Activated B cell treated with CpG ODN at 0.5 μM for 24 hours (primary cell): ENCODE measurements around the gene AMMECR1L. TPM values are rescaled to one million over a fixed set of nuclear protein-coding genes. Genes with fewer than 3 reads are reported as not detected.
"Not testable (repeated sequence)": the region's sequence is repeated elsewhere in the genome, so short reads cannot be mapped to it uniquely, and the experiment has no call there.

Experiments used
- ATAC-seq: fragments of 200-7000 bp; cut with Tn5 transposase; one replicate; pipeline ENCODE4 v1.10.0; 2021; ENCODE audit warnings: low read depth, mild to moderate bottlenecking, moderate library complexity
- CTCF ChIA-PET: fragments of 350-600 bp; sonication (Branson Sonifier 250); formaldehyde crosslinking; loops from one replicate; lab custom pipeline; 2021; ENCODE audit warnings: antibody characterized with exemption; lab: Charles Lee
- POLR2A ChIA-PET: fragments of 350-600 bp; sonication (Branson Sonifier 250); formaldehyde crosslinking; loops from one replicate; lab custom pipeline; 2021; ENCODE audit warnings: antibody characterized with exemption; lab: Charles Lee
- DNase-seq: peaks from one replicate; pipeline ENCODE4 v3.0.0; 2022
- H3K27ac Mint-ChIP-seq: one replicate; pipeline ENCODE4 v1.8.0; 2020; ENCODE audit warnings: mixed read lengths
- H3K27me3 Mint-ChIP-seq: one replicate; pipeline ENCODE4 v1.8.0; 2021; ENCODE audit warnings: mixed read lengths
- H3K36me3 Mint-ChIP-seq: one replicate; pipeline ENCODE4 v1.8.0; 2021; ENCODE audit warnings: low read depth, mixed read lengths
- H3K4me1 Mint-ChIP-seq: one replicate; pipeline ENCODE4 v1.8.0; 2021; ENCODE audit warnings: mixed read lengths
- H3K4me3 Mint-ChIP-seq: one replicate; pipeline ENCODE4 v1.8.0; 2020; ENCODE audit warnings: mild to moderate bottlenecking, mixed read lengths
- H3K9me3 Mint-ChIP-seq: one replicate; pipeline ENCODE4 v1.8.0; 2020; ENCODE audit warnings: mixed read lengths
- intact Hi-C: fragments of 100-400 bp; cut with micrococcal nuclease; formaldehyde crosslinking; loops from one replicate; pipeline ENCODE4 v1.15.1; 2024
- total RNA-seq: library from RNA; stranded (reverse); gene quantifications from 2 replicates; pipeline ENCODE4 v1.2.3, GENCODE V29; 2022
- TF ChIP-seq, protein P1 (sequence below): fragments of 200-600 bp; IDR thresholded peaks from one replicate; pipeline ENCODE4 v1.8.0; 2022; ENCODE audit warnings: antibody characterized with exemption, mild to moderate bottlenecking

The AMMECR1L gene
- total RNA-seq, 1 donor from 2014 or later, result 14.9 TPM

DNA sequence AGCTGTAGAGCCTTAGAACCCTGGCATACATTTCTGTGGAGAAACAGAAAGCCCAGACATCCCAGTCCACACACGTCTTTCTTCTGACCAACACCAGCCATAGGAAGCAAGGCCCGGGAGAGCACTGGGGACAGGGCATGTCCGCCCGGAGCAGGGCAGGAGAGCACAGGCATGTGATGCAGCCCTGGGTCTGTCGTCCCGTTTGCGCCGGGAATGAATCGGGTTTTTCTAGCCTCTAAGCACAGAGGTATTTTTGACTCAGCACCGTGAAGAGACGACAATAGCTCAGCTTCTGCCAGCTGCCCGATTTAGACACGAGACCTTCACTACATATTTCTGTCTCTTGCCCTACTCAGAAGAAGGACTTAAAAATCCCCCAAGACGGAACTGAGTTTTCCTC lies 7.3 kb upstream of the AMMECR1L start:
- ChIA-PET POLR2A (no interaction called here), CTCF (no interaction called here)
- Mint-ChIP-seq H3K9me3 (no peaks in the 10 kb centered on the region), H3K4me1 (peaks cover 13% of the 10 kb centered on the region), H3K4me3 (no peak overlapping the region), H3K36me3 (no peaks in the 10 kb centered on the region), H3K27ac (no peak overlapping the region), H3K27me3 (no peaks in the 10 kb centered on the region)
- TF ChIP-seq, protein P1, sequence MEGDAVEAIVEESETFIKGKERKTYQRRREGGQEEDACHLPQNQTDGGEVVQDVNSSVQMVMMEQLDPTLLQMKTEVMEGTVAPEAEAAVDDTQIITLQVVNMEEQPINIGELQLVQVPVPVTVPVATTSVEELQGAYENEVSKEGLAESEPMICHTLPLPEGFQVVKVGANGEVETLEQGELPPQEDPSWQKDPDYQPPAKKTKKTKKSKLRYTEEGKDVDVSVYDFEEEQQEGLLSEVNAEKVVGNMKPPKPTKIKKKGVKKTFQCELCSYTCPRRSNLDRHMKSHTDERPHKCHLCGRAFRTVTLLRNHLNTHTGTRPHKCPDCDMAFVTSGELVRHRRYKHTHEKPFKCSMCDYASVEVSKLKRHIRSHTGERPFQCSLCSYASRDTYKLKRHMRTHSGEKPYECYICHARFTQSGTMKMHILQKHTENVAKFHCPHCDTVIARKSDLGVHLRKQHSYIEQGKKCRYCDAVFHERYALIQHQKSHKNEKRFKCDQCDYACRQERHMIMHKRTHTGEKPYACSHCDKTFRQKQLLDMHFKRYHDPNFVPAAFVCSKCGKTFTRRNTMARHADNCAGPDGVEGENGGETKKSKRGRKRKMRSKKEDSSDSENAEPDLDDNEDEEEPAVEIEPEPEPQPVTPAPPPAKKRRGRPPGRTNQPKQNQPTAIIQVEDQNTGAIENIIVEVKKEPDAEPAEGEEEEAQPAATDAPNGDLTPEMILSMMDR, result no peak
- DNase-seq (no peak), ATAC-seq (no peak)
- intact Hi-C loops, result no loop called here

GRCh38 chr2:127891811-127892210 lies 6.1 kb upstream of the AMMECR1L start:
- TF ChIP-seq, protein P1, result no peak
- Mint-ChIP-seq H3K27me3 (no peaks in the 10 kb centered on the region), H3K27ac (no peak overlapping the region), H3K4me3 (no peak overlapping the region), H3K36me3 (no peaks in the 10 kb centered on the region), H3K9me3 (no peaks in the 10 kb centered on the region), H3K4me1 (peaks cover 13% of the 10 kb centered on the region)
- CTCF ChIA-PET, result no interaction called here
- ATAC-seq, result no peak
- no peak for DNase-seq
- intact Hi-C loops, result no loop called here
- POLR2A ChIA-PET, result no interaction called here

DNA sequence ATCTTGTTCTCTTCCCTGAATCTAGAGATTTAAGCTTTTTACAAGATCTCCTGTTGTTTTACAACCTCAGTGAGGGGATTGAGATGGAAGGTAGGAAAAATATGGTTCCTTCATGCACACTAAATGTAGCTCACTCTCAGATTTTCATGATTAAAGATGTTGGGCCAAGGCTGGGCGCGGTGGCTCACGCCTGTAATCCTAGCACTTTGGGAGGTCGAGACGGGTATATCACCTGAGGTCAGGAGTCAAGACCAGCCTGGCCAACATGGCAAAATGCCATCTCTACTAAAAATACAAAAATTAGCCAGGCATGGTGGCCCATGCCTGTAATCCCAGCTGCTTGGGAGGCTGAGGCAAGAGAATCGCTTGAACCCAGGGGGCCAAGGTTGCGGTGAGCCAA lies 5.0 kb upstream of the AMMECR1L start:
- DNase-seq, H3K9me3 Mint-ChIP-seq, H3K27ac Mint-ChIP-seq, CTCF ChIA-PET, H3K27me3 Mint-ChIP-seq, intact Hi-C loops, H3K4me1 Mint-ChIP-seq, H3K4me3 Mint-ChIP-seq, H3K36me3 Mint-ChIP-seq, ATAC-seq: not testable (repeated sequence)
- POLR2A ChIA-PET, result interaction anchor here (0.7 kb wide), 1 partner anchor 113 kb away, joined by 4 read pairs; no protein-coding TSS in a partner anchor

- POLR2A ChIA-PET, result interaction anchor here (0.7 to 1.2 kb wide), 3 partner anchors 9 to 97 kb away, joined by 3 to 9 read pairs (median 8); no protein-coding TSS in a partner anchor
These were observed 3.0 kb upstream of the AMMECR1L start for GRCh38 chr2:127888772-127889171.

GRCh38 chr2:127887776-127888130 lies 2.0 kb upstream of the AMMECR1L start:
- Mint-ChIP-seq H3K9me3 (no peaks in the 10 kb centered on the region), H3K36me3 (peaks cover 18% of the 10 kb centered on the region), H3K27ac (no peak overlapping the region), H3K4me1 (peaks cover 30% of the 10 kb centered on the region), H3K4me3 (no peak overlapping the region), H3K27me3 (no peaks in the 10 kb centered on the region)
- no peak for DNase-seq
- intact Hi-C loops, result loop anchor here (1.0 to 5.0 kb wide), 3 partner anchors 11 to 345 kb away; no protein-coding TSS in a partner anchor
- ChIA-PET CTCF (interaction anchor here (1.8 kb wide), 1 partner anchor 297 kb away, joined by 4 read pairs; no protein-coding TSS in a partner anchor), POLR2A (interaction anchor here (1.2 kb wide), 2 partner anchors 76 to 203 kb away, joined by 3 to 4 read pairs; partner anchors contain the start of gene UGGT1)
- TF ChIP-seq, protein P1, result no peak
- ATAC-seq, result no peak

More at GRCh38 chr2:127888772-127889171, 3.0 kb upstream of the AMMECR1L start:
- ATAC-seq, result no peak
- no peak overlapping the region for H3K27ac Mint-ChIP-seq
- no peaks in the 10 kb centered on the region for H3K27me3 Mint-ChIP-seq
- peaks cover 10% of the 10 kb centered on the region for H3K36me3 Mint-ChIP-seq
- peaks cover 23% of the 10 kb centered on the region for H3K4me1 Mint-ChIP-seq
- no peak for DNase-seq
- TF ChIP-seq, protein P1, result no peak
- CTCF ChIA-PET, result no interaction called here
- H3K4me3 Mint-ChIP-seq, result no peak overlapping the region
- H3K9me3 Mint-ChIP-seq, result no peaks in the 10 kb centered on the region
- intact Hi-C loops, result loop anchor here (5.0 kb wide), 1 partner anchor 344 kb away; no protein-coding TSS in a partner anchor
